Mucosa of rectum (tissue), 2 donors: ENCODE data around the gene FAM193B.
"Not testable (repeated sequence)": the region's sequence is repeated elsewhere in the genome, so short reads cannot be mapped to it uniquely, and the experiment has no call there.

ENCODE experiments used
- H3K27ac ChIP-seq, 2 donors: one replicate each; pipeline ENCODE4 v1.7.0; 2013; ENCODE audit warnings: inconsistent platforms in 2 of 2, low read depth in 2 of 2, low read length in 2 of 2
- H3K27me3 ChIP-seq, 2 donors: one replicate each; pipeline ENCODE4 v1.7.0; 2013; ENCODE audit warnings: low read length in 2 of 2; ENCODE audit not compliant: control insufficient read depth in 2 of 2, insufficient read depth in 2 of 2
- H3K36me3 ChIP-seq, 2 donors: one replicate each; pipeline ENCODE4 v1.7.0; 2013; ENCODE audit warnings: low read length in 2 of 2; ENCODE audit not compliant: control insufficient read depth in 2 of 2, insufficient read depth in 2 of 2
- H3K4me1 ChIP-seq, 2 donors: one replicate each; pipeline ENCODE4 v1.7.0; 2013; ENCODE audit warnings: low read length in 2 of 2, mild to moderate bottlenecking in 1 of 2; ENCODE audit not compliant: control insufficient read depth in 2 of 2, insufficient read depth in 2 of 2
- H3K4me3 ChIP-seq, 2 donors: one replicate each; pipeline ENCODE4 v1.7.0; 2013; ENCODE audit warnings: low read length in 2 of 2
- H3K9ac ChIP-seq, 2 donors: one replicate each; pipeline ENCODE4 v1.7.0; 2013; ENCODE audit warnings: low read length in 2 of 2, low read depth in 1 of 2, mild to moderate bottlenecking in 1 of 2
- H3K9me3 ChIP-seq, 2 donors: one replicate each; pipeline ENCODE4 v1.7.0; 2013; ENCODE audit warnings: low read length in 2 of 2; ENCODE audit not compliant: control insufficient read depth in 2 of 2
- donor health status: healthy.
- donor health status: Normal muscosa, but diverticular disease.

The FAM193B gene

DNA sequence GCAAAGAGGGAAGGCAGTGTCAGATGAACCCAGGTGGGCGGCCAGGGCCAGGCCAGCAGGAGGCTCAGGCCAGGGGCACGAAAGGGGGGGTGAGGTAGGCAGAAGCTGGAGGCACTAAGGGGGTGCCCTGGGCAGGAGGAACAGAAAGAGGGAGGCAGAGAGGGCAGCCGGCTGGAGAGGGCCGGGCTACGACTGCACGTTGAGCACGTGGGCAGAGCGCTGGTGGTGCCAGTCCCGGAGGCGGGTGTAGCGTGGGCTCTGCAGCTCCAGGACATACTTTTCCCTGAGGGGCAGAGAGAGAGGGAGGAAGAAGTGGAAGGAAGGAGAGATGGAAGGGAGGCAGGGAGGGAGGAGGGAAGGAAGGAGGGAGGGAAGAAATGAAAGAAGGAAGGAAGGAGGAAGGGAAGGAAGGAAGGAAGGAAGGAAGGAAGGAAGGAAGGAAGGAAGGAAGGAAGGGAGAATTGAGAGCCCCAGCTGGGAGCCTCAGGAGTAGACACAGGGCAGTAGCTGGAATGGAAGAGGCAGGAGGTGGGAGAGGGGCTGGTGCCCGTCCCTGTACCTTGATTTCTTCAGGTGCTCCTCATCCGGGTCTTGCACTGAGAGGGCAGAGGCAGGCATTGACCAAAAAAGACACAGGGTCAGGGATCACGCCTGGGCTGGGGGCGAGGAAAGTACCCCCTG lies 63.9 kb downstream of the FAM193B start:
- Histone ChIP-seq H3K4me1 (peaks cover 13 to 15% of the 10 kb centered on the region in 2 donors), H3K9me3 (no peaks in the 10 kb centered on the region), H3K27ac (no peak overlapping the region), H3K9ac (no peak overlapping the region), H3K4me3 (no peak overlapping the region), H3K36me3 (peaks cover 5 to 12% of the 10 kb centered on the region in 2 donors), H3K27me3 (no peaks in the 10 kb centered on the region)

DNA sequence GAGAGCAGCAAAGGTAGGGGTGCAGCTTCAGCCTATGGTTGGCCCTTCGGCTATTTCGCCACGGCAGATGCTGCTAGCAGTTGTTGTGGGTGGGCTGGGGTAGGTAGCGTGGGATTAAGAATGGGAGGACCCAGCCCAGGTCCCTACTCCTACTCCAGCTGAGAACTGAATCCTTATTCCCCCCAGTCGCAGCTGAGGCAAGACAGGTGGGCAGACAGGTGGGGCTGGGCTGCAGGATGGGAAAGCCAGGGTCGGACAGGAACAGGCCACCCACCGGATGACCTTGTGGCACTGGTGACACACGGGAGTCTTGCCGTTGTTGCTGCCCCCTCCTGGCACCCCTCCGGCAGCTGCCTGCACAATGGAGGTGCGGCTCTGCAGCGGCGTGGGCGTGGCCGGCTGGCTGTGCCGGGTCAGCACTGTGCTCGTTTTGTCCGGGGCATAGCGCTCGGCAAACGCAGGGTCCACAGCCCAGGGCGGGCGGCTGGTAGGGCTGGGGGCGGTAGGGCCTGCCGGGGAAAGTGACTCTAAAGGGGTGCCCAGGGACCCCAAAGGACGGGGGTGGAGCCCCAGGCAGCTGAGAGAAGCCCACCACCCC lies 65.1 kb downstream of the FAM193B start:
- Histone ChIP-seq H3K4me3 (no peak overlapping the region), H3K9me3 (no peaks in the 10 kb centered on the region), H3K36me3 (peaks cover 5 to 14% of the 10 kb centered on the region in 2 donors), H3K27ac (no peak overlapping the region), H3K4me1 (peaks cover 5 to 9% of the 10 kb centered on the region in 2 donors), H3K27me3 (no peaks in the 10 kb centered on the region), H3K9ac (no peak overlapping the region)

DNA sequence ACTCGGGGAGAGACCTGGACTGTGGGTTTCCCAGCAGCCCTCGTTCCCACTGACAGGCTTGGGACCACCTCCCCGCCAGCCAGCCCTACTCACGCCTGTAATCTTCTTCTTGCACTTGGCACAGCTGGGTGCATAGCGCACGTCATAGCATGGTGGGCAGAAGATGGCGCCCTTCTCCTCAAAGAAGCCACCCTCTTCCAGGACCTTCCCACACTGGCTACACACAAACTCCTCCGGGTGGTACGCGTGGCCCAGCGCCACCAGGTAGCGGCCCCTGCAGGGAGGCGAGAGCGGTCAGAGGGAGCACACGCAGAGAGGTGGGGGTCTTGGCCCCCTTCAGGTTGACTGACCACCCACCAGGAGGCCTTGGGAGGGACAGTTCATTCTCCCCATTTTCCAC lies 66.4 kb downstream of the FAM193B start:
- peaks cover 0 to 1% of the 10 kb centered on the region in 2 donors for H3K4me1 ChIP-seq
- no peak overlapping the region for H3K4me3 ChIP-seq
- peaks cover 8 to 17% of the 10 kb centered on the region in 2 donors for H3K36me3 ChIP-seq
- H3K9ac ChIP-seq = no peak overlapping the region
- H3K27ac ChIP-seq = no peak overlapping the region
- no peaks in the 10 kb centered on the region for H3K9me3 ChIP-seq
- H3K27me3 ChIP-seq = no peaks in the 10 kb centered on the region

DNA sequence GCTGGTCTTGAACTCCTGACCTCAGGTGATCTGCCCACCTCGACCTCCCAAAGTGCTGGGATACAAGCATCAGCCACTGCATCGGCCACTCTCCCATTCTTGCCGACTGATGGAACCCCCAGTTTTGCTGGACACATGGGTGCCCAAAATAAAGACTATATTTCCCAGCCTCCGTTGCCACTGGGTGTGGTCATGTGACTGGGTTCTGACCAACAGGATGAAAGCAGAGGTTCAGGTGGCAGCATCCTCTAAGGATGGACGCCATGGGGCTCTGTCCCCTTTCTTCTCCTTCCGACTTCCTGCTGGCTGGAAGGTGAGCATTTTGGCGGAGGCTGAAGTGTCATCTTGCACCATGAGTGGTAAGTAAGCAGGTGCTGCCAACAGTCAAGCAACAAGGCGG lies 67.2 kb downstream of the FAM193B start:
- Histone ChIP-seq H3K9ac (no peak overlapping the region), H3K36me3 (peaks cover 8 to 17% of the 10 kb centered on the region in 2 donors), H3K4me1 (no peaks in the 10 kb centered on the region), H3K27me3 (no peaks in the 10 kb centered on the region), H3K27ac (no peak overlapping the region), H3K9me3 (no peaks in the 10 kb centered on the region), H3K4me3 (no peak overlapping the region)

DNA sequence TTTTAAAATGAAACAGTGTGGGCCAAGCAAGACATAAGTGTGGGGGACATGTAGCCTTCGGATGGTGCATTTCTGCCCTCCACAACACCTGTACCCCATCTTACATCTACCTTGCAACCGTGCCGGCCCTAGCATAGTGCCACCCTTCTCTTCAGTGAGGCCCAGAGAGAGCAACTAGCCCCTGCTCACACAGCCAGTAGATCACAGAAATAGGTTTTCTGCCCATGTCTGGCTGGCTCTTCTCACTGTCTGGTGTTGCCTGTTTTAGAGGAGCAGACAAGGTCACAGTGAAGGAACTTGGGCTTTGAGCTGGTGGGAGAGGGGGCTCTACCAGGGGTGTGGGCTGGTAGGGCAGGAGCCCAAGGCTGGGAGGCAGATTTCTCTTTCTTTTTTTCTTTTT lies 68.1 kb downstream of the FAM193B start:
- Histone ChIP-seq H3K9me3 (no peaks in the 10 kb centered on the region), H3K27ac (no peak overlapping the region), H3K9ac (no peak overlapping the region), H3K36me3 (peaks cover 8 to 17% of the 10 kb centered on the region in 2 donors), H3K27me3 (no peaks in the 10 kb centered on the region), H3K4me3 (no peak overlapping the region), H3K4me1 (no peaks in the 10 kb centered on the region)

DNA sequence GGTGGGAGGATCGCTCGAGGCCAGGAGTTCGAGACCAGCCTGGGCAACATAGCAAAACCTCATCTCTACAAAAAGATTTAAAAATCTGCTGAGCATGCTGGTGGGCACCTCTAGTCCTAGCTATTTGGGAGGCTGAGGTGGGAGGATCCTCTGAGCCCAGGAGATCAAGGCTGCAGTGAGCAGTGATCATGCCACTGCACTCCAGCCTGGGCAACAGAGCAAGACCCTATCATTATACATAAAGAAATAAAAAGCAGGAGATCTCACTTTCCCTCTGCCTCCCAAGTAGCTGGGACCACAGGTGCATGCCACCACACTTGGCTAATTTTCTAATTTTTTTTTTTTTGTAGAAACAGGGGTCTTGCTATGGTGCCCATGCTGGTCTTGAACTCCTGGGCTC lies 68.6 kb downstream of the FAM193B start:
- H3K27me3 ChIP-seq, H3K27ac ChIP-seq, H3K4me1 ChIP-seq, H3K9me3 ChIP-seq, H3K9ac ChIP-seq, H3K4me3 ChIP-seq: not testable (repeated sequence)
- peaks cover 8 to 17% of the 10 kb centered on the region in 2 donors for H3K36me3 ChIP-seq

DNA sequence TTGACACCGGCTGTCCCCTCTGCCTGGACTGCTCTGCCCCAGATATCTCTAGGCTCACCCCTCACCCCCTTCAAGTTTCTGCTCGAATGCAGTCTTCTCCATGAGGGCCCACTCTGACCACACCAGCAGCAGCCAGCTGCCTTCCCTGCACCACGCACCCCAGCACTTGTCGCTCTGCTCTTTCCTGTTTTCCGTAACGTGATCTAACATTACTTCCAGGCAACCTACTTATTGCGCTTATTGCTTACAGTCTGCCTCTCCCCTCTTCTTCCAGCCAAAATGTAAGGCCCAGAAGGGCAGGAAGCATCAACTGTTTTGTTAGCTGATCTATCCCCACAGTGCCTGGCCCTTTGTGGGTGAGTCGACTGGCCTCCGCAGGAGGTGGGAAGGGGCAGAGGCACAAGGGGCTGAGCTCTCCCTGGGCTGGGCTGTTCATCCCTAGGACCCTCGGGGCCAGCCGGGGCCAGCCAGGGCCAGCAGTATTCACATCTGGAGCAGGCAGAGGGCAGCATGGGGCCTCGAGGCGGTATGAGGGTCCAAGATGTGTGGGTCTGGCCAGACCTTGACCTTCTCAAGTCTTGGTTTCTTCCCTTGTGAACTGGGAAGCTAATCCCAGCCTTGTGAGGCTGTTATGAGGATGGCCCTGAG lies 69.3 kb downstream of the FAM193B start:
- Histone ChIP-seq H3K27me3 (no peaks in the 10 kb centered on the region), H3K9ac (no peak overlapping the region), H3K9me3 (no peaks in the 10 kb centered on the region), H3K4me3 (no peak overlapping the region), H3K27ac (no peak overlapping the region), H3K4me1 (no peaks in the 10 kb centered on the region), H3K36me3 (peaks cover 8 to 17% of the 10 kb centered on the region in 2 donors)

DNA sequence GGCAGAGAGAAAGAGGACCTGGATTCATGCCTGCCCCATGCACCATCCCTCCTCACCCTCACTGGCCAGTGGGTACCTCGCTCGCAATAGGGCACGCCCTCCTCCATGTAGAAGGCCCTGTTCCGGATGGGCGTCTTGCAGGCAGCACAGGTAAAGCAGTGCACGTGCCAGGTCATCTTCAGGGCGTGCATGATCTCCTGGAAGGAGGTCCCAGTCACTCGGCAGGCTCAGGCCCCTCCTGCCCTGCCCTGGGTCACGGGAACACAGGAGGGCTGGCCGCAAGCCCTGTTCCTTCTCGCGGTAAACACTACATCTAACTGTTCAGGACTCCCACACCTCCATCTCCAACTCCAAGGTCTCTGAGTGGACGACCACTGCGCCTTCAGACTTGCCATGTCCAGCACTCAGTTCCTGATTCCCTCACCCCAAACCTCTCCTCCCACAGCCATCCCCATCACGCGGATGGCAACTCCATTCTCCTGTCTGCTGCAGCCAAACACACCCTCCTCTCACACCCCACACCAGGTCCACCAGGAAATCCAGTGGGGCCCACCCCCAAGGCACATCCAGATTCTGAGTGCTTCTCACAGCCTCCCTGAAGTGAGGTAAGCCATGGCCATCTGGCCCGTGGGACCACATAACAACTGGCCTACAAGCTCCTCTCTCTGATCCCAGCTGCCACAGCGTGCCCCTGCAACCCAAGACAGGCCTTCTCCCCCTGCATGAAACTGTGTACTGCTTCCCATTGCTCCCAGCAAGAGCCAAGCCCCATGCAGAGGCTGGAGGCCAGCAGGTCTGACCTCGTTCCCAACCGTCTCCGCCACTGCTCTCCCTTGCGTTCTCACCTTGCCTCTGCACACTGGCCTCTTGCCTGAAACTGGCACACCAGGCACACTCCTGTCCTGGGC lies 70.1 kb downstream of the FAM193B start:
- Histone ChIP-seq H3K9ac (no peak overlapping the region), H3K27me3 (no peaks in the 10 kb centered on the region), H3K9me3 (no peaks in the 10 kb centered on the region), H3K27ac (no peak overlapping the region), H3K4me3 (no peak overlapping the region), H3K4me1 (peaks cover 0 to 3% of the 10 kb centered on the region in 2 donors), H3K36me3 (peaks cover 7 to 17% of the 10 kb centered on the region in 2 donors)

DNA sequence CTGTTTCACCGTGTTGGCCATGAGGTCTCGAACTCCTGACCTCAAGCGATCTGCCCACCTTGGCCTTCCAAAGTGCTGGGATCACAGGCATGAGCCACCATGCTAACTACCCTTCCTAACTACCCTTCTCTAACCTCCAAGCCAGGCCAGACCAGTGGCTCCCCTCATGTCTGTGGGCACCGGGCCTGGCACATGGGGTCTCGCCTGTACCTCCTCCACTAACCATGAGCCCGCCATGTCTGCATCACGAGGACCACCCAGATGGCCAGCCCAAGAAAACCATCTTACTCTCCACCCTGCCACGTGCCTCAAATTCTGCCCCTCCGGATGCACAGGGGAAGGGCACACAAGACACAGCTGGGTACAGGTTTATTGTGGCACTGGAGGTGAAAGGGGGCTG lies 71.3 kb downstream of the FAM193B start:
- H3K4me3 ChIP-seq = no peak overlapping the region
- H3K9me3 ChIP-seq = no peaks in the 10 kb centered on the region
- H3K27me3 ChIP-seq = no peaks in the 10 kb centered on the region
- no peak overlapping the region for H3K9ac ChIP-seq
- H3K36me3 ChIP-seq = peaks cover 6 to 13% of the 10 kb centered on the region in 2 donors
- no peak overlapping the region for H3K27ac ChIP-seq
- peaks cover 3 to 5% of the 10 kb centered on the region in 2 donors for H3K4me1 ChIP-seq
